ENCODE measurements around the gene LAMA5. TPM values are rescaled to one million over a fixed set of nuclear protein-coding genes. Genes with fewer than 3 reads are reported as not detected.

LAMA5 gene
- total and polyA plus RNA-seq, 2 experiments from 2014 or later = 201 to 298 TPM

GRCh38 chr20:62321521-62321948, 45.6 kb downstream of the LAMA5 start (continued):
- TF ChIP-seq ZNF331 (CRISPR knock-in tag; IDR thresholded peaks at IDR 0.05; ENCODE audit: low read depth) (no peak), REST (IDR thresholded peaks at IDR 0.05; ENCODE audit: unreplicated experiment) (no peak), POLR2AphosphoS5 (IDR thresholded peaks at IDR 0.05; ENCODE audit: low read depth) (no peak), EZH2phosphoT487 (IDR thresholded peaks at IDR 0.05; ENCODE audit: unreplicated experiment) (no peak), NANOG (IDR thresholded peaks at IDR 0.05; ENCODE audit: borderline replicate concordance) (no peak), CTCF (conservative IDR thresholded peaks at IDR 0.05; ENCODE audit: low read depth in 2 of 2) (no peak), CREB1 (CRISPR knock-in tag; IDR thresholded peaks at IDR 0.05; ENCODE audit: low read depth) (no peak), STAT1 (IDR thresholded peaks at IDR 0.05; ENCODE audit: unreplicated experiment) (no peak), JUNB (IDR thresholded peaks at IDR 0.05; ENCODE audit: unreplicated experiment) (no peak), ZNF114 (CRISPR knock-in tag; IDR thresholded peaks at IDR 0.05) (no peak), ETS1 (IDR thresholded peaks at IDR 0.05) (no peak)

GRCh38 chr20:62320581-62321354, 46.3 kb downstream of the LAMA5 start:
- no peaks in the 10 kb centered on the region for H3K9me2 ChIP-seq (ENCODE audit: insufficient read depth)
- H3F3A ChIP-seq (replicated peaks; ENCODE audit: low read depth) = peaks cover 45% of the 10 kb centered on the region
- peaks cover 37% of the 10 kb centered on the region for H3K36me3 ChIP-seq (ENCODE audit: insufficient read depth)
- H2AFZ ChIP-seq = no peak overlapping the region
- Mint-ChIP-seq H3K4me1 (no peaks in the 10 kb centered on the region), H3K4me3 (no peak overlapping the region), H3K9me3 (peaks cover 23% of the 10 kb centered on the region), H3K27ac (no peak overlapping the region), H3K36me3 (ENCODE audit: low read depth) (peaks cover 79% of the 10 kb centered on the region), H3K27me3 (ENCODE audit: insufficient read depth, low read depth, poor library complexity) (peaks cover 34% of the 10 kb centered on the region)
- DNase-seq (ENCODE audit: low spot score) = peak; percentile 63
- no peaks in the 10 kb centered on the region for H3K27me3 ChIP-seq (ENCODE audit: insufficient read depth)
- ATAC-seq = peak; percentile 34
- no peak overlapping the region for H3K4me3 ChIP-seq
- TF ChIP-seq ZNF114 (CRISPR knock-in tag; IDR thresholded peaks at IDR 0.05) (no peak), ZNF331 (CRISPR knock-in tag; IDR thresholded peaks at IDR 0.05; ENCODE audit: low read depth) (no peak), REST (IDR thresholded peaks at IDR 0.05; ENCODE audit: unreplicated experiment) (no peak)
- H3K4me2 ChIP-seq = no peak overlapping the region
- no peaks in the 10 kb centered on the region for H3K79me2 ChIP-seq (replicated peaks; ENCODE audit: insufficient read depth)
- H3K4me1 ChIP-seq (ENCODE audit: insufficient read depth) = no peaks in the 10 kb centered on the region
- H4K20me1 ChIP-seq (replicated peaks; ENCODE audit: insufficient read depth) = no peaks in the 10 kb centered on the region
- H3K27ac ChIP-seq (ENCODE audit: low read depth) = no peak overlapping the region

Data from GM23338 (cell line).